ENCODE results near the gene PDE4C.
"Not testable (repeated sequence)": the region's sequence is repeated elsewhere in the genome, so short reads cannot be mapped to it uniquely, and the experiment has no call there.

PDE4C gene

GRCh38 chr19:18223860-18224524 is 2.2 kb downstream of the PDE4C start:
- no peak for DNase-seq (ENCODE audit: low spot score)
- FAIRE-seq: no peak

GRCh38 chr19:18221815-18222725 is 4.2 kb downstream of the PDE4C start:
- no peak for DNase-seq (ENCODE audit: low spot score)
- FAIRE-seq: no peak

- no peak for FAIRE-seq
Observed at GRCh38 chr19:18220632-18221275, 5.5 kb downstream of the PDE4C start.

GRCh38 chr19:18219911-18220631 is 6.2 kb downstream of the PDE4C start:
- DNase-seq (ENCODE audit: low spot score): no peak
- FAIRE-seq: no peak

More at GRCh38 chr19:18220632-18221275, 5.5 kb downstream of the PDE4C start:
- no peak for DNase-seq (ENCODE audit: low spot score)

GRCh38 chr19:18218600-18218999 is 7.6 kb downstream of the PDE4C start:
- no peak for FAIRE-seq

GRCh38 chr19:18218159-18218558 is 8.1 kb downstream of the PDE4C start:
- FAIRE-seq: no peak
- DNase-seq (ENCODE audit: low spot score): no peak

More at GRCh38 chr19:18218600-18218999, 7.6 kb downstream of the PDE4C start:
- DNase-seq (ENCODE audit: low spot score): no peak

GRCh38 chr19:18216789-18217188 is 9.4 kb downstream of the PDE4C start:
- no peak for FAIRE-seq
- DNase-seq (ENCODE audit: low spot score): no peak

- no peak for FAIRE-seq
- peak; percentile 5 for DNase-seq (ENCODE audit: low spot score)
Observed at GRCh38 chr19:18214779-18215433, 11.3 kb downstream of the PDE4C start.

GRCh38 chr19:18211683-18212082 is 14.6 kb downstream of the PDE4C start:
- DNase-seq (ENCODE audit: low spot score) (no peak), FAIRE-seq (no peak)

GRCh38 chr19:18209912-18210311 is 16.3 kb downstream of the PDE4C start:
- not testable (repeated sequence) for FAIRE-seq; DNase-seq (ENCODE audit: low spot score)

- no peak for DNase-seq (ENCODE audit: low spot score)
- FAIRE-seq: no peak
Observed at GRCh38 chr19:18208098-18208951, 17.9 kb downstream of the PDE4C start.

- no peak for DNase-seq (ENCODE audit: low spot score)
- FAIRE-seq: no peak
Observed at GRCh38 chr19:18206018-18206417, 20.2 kb downstream of the PDE4C start.

- DNase-seq (ENCODE audit: low spot score) (no peak), FAIRE-seq (no peak)
Observed at GRCh38 chr19:18205200-18205892, 20.9 kb downstream of the PDE4C start.

- DNase-seq (ENCODE audit: low spot score): no peak
Observed at GRCh38 chr19:18204394-18205199, 21.6 kb downstream of the PDE4C start.

GRCh38 chr19:18203863-18204393 is 22.3 kb downstream of the PDE4C start, which contains the start of gene RAB3A:
RAB3A (minus strand) TSS chr19:18204042; CDS start chr19:18202740, 1,302 bp downstream.
- DNase-seq (ENCODE audit: low spot score) (peak; percentile 99), FAIRE-seq (peak; percentile 77)

More at GRCh38 chr19:18204394-18205199, 21.6 kb downstream of the PDE4C start:
- FAIRE-seq: no peak

GRCh38 chr19:18203408-18203862 is 22.8 kb downstream of the PDE4C start:
- DNase-seq (ENCODE audit: low spot score) (no peak), FAIRE-seq (no peak)

GRCh38 chr19:18202778-18203407 is 23.3 kb downstream of the PDE4C start:
- no peak for DNase-seq (ENCODE audit: low spot score)

More at GRCh38 chr19:18202778-18203407, 23.3 kb downstream of the PDE4C start:
- FAIRE-seq: no peak

Data from RCC 7860 (cell line).